GM12878 (cell line): Measurements from ENCODE around the gene GPR151.

Source experiments
- BRCA1 ChIP-seq: IDR thresholded peaks from 2 replicates; pipeline ENCODE4 v1.6.1; 2011; ENCODE audit warnings: low read depth, low read length, improper control_type of control experiment
- CTCF ChIP-seq, 3 experiments: IDR thresholded peaks in 2 of 3; conservative IDR thresholded peaks in 1 of 3; 2 replicates each; pipeline ENCODE4 v1.5.1; 2011; ENCODE audit warnings: low read depth in 3 of 3, low read length in 3 of 3, mild to moderate bottlenecking in 3 of 3, control low read depth in 2 of 3, moderate library complexity in 2 of 3, inconsistent platforms in 1 of 3, mixed read lengths in 1 of 3; ENCODE audit not compliant: control insufficient read depth in 2 of 3, insufficient read depth in 1 of 3; ENCODE audit errors: extremely low read depth in 1 of 3

- TF ChIP-seq CTCF (IDR thresholded peaks at IDR 0.05 in 2 of 3, conservative IDR thresholded peaks at IDR 0.05 in 1 of 3; ENCODE audit: control insufficient read depth in 2 of 3, extremely low read depth in 1 of 3, insufficient read depth in 1 of 3, low read depth in 3 of 3, low read length in 3 of 3) = no peak
- TF ChIP-seq BRCA1 = no peak
Measured at GRCh38 chr5:146539973-146540372, 24.0 kb upstream of the GPR151 start.
